Measurements from ENCODE around the gene PEBP1. TPM values are rescaled to one million over a fixed set of nuclear protein-coding genes. Genes with fewer than 3 reads are reported as not detected.

PEBP1 gene
- total and polyA plus RNA-seq, 2 of the 4 experiments (the other 2 are of a cell fraction) = 129 to 161 TPM

GRCh38 chr12:118125743-118126118 is 10.2 kb upstream of the PEBP1 start:
- Histone ChIP-seq H3K23ac (ENCODE audit: low read depth, low read length) (no peak overlapping the region), H2BK5ac (ENCODE audit: low read depth, low read length, poor library complexity, severe bottlenecking) (no peak overlapping the region), H3K56ac (ENCODE audit: extremely low read depth, insufficient read depth, low read length) (no peak overlapping the region), H4K20me1 (ENCODE audit: insufficient read depth, low read length) (no peaks in the 10 kb centered on the region), H2AK9ac (replicated peaks; ENCODE audit: low read depth, low read length, poor library complexity) (no peak overlapping the region), H2BK15ac (ENCODE audit: low read depth, low read length) (no peak overlapping the region), H3K14ac (replicated peaks; ENCODE audit: low read depth, low read length) (no peak overlapping the region), H3K9ac (ENCODE audit: low read depth, low read length) (no peak overlapping the region), H3K27ac (ENCODE audit: insufficient read depth, low read length) (no peak overlapping the region), H3K9me3 (ENCODE audit: control insufficient read depth, insufficient read depth, low read length) (no peaks in the 10 kb centered on the region), H3K18ac (ENCODE audit: low read depth, low read length) (no peak overlapping the region), H4K91ac (ENCODE audit: insufficient read depth, low read depth, low read length) (no peak overlapping the region), H2BK120ac (ENCODE audit: low read depth, low read length) (no peak overlapping the region), H3K27me3 (ENCODE audit: control insufficient read depth, insufficient read depth, low read length) (no peaks in the 10 kb centered on the region), H2AFZ (replicated peaks; ENCODE audit: low read length, poor library complexity) (no peak overlapping the region), H3K4me3 (ENCODE audit: insufficient read depth, low read depth, low read length) (no peak overlapping the region), H3K79me1 (ENCODE audit: low read depth in 1 of 2, low read length in 2 of 2) (no peaks in the 10 kb centered on the region), H4K8ac (ENCODE audit: low read depth in 2 of 2, low read length in 2 of 2) (no peak overlapping the region), H2AK5ac (ENCODE audit: low read depth, low read length) (no peak overlapping the region), H3K9me1 (ENCODE audit: insufficient read depth, low read length) (no peaks in the 10 kb centered on the region), H3K36me3 (ENCODE audit: control insufficient read depth, insufficient read depth, low read length) (no peaks in the 10 kb centered on the region), H3K4me2 (ENCODE audit: low read depth, low read length) (no peak overlapping the region), H3K4ac (ENCODE audit: low read depth, low read length) (no peak overlapping the region), H3K4me1 (ENCODE audit: control insufficient read depth, insufficient read depth, low read length) (peaks cover under 1% of the 10 kb centered on the region; the same call in 1 of the 2 replicates), H2BK20ac (ENCODE audit: low read depth, low read length) (no peak overlapping the region), H4K5ac (ENCODE audit: low read depth, low read length) (no peak overlapping the region)
- ChIA-PET CTCF (no interaction called here), POLR2A (ENCODE audit: unreplicated experiment) (no interaction called here)
- no CpG with 5 or more reads among the region's 4 CpGs for WGBS, 2 experiments (ENCODE audit: extremely low coverage in 2 of 2, insufficient read length in 1 of 2)
- in situ Hi-C loops (cut with MboI; ENCODE audit: low sequenced_read_pairs) = loop anchor here (25.0 kb wide), 1 partner anchor 263 kb away; no protein-coding TSS in a partner anchor
- BruUV-seq (replicated peaks) = no TSS peak
- dilution Hi-C loops (cut with HindIII; ENCODE audit: low sequenced_read_pairs, unreplicated experiment) = no loop called here
- no peak for ATAC-seq (ENCODE audit: low read depth)
- DNase-seq = no peak
- TF ChIP-seq RFX5 (IDR thresholded peaks at IDR 0.05; ENCODE audit: low read depth, low read length) = no peak
- no peak for TF ChIP-seq SMC3 (IDR thresholded peaks at IDR 0.05; ENCODE audit: low read depth, low read length)
- TF ChIP-seq RCOR1 (IDR thresholded peaks at IDR 0.05; ENCODE audit: insufficient replicate concordance, low read length) = no peak
- TF ChIP-seq, protein P1, sequence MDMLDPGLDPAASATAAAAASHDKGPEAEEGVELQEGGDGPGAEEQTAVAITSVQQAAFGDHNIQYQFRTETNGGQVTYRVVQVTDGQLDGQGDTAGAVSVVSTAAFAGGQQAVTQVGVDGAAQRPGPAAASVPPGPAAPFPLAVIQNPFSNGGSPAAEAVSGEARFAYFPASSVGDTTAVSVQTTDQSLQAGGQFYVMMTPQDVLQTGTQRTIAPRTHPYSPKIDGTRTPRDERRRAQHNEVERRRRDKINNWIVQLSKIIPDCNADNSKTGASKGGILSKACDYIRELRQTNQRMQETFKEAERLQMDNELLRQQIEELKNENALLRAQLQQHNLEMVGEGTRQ (IDR thresholded peaks at IDR 0.05; ENCODE audit: low read depth, low read length) = no peak
- no peak for TF ChIP-seq FOS (IDR thresholded peaks at IDR 0.05; ENCODE audit: low read depth, low read length)
- TF ChIP-seq RAD21 (IDR thresholded peaks at IDR 0.05; ENCODE audit: low read length) = no peak
- TF ChIP-seq NFE2L2 (IDR thresholded peaks at IDR 0.05; ENCODE audit: low read depth, low read length) = no peak
- TF ChIP-seq MAZ (IDR thresholded peaks at IDR 0.05; ENCODE audit: borderline replicate concordance, low read depth, low read length) = no peak
- no peak for TF ChIP-seq MAFK (IDR thresholded peaks at IDR 0.05; ENCODE audit: low read depth, low read length)
- intact Hi-C loops (cut with micrococcal nuclease) = no loop called here

All from IMR-90 (cell line).